SW480 (cell line): ENCODE data around the gene NINL.
"Not testable (repeated sequence)": the region's sequence is repeated elsewhere in the genome, so short reads cannot be mapped to it uniquely, and the experiment has no call there.

ENCODE experiments used
- DNase-seq: peaks from one replicate; pipeline ENCODE4 v3.0.0-alpha.2; 2016; ENCODE audit warnings: low spot score

Gene NINL

DNA sequence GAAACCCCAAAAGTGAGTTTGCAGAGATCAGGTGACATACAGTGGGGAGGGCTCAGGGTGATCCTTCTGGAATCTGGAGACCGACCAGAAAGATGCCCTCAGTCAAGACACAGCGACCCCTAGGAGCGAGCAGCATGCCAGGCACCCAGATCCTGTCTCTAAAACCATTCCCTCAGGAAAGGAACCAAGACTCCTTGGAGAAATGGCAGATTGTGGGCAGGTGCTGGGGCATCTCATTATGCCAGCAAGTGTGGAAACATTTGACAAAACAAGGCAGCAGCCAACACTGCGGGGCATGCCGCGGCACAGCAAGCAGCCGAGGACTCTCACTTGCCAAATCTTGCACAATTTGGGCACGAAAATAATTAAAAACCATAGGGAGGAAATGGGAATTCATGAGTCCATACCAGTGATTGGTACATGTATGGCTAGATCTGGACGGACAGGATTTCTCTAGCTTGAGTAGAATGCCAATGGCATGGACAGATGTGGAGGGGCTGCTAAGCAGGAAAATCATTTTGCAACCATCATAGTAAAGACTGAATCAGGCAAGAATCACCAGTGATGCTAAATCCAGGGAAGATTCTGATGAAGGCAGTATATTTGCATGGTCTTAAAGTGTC lies 101.0 kb downstream of the NINL start:
- no peak for DNase-seq

DNA sequence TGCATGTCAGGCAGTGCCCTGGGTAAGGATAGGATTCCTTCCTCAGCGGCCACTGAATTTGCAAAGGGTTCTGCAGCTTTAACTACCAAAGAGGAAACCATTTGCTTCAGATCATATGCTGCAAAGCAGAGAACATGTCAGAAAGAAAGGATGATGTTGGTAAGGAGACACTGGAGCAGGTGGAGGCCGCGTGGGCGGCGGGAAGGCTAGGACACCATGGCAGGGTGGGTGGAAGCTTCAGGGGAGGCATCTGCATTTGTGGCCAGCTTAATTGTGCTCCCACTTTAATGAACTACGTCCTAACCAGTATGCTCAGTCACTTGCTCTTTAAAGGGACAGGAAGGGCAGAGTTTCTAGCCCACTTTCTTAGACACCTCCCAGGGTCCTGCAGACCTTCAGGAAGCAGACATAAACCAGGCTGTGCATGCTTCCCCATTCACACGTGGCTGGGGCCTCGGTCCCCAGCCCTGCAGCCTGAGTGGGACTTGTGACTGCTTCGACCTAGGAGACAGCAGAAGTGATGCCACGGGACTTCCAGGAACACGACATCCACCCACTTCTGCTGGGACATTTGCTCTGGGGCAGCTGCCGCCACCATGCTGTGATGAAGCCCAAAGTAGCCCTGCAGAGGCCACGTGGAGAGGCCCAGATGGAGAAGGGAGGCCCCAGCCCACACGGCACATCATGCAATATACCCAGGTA lies 101.7 kb downstream of the NINL start:
- no peak for DNase-seq

DNA sequence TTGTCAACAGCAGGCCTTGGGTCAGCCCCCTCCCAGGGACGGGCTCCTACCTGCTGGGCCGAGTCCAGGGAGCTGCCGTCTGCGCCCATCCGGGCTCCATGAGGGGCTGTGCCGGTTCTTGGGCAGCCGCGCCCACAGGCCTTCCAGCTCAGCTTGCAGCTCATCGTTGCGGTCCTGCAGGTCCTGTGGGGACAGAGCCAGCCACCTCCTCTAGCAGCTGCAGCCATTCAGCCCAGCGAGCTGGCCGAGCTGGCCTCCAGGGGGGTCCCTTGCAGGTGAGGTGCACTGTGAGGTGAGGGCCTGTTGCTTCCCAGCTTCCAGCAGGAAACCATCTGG lies 103.4 kb downstream of the NINL start:
- no peak for DNase-seq

DNA sequence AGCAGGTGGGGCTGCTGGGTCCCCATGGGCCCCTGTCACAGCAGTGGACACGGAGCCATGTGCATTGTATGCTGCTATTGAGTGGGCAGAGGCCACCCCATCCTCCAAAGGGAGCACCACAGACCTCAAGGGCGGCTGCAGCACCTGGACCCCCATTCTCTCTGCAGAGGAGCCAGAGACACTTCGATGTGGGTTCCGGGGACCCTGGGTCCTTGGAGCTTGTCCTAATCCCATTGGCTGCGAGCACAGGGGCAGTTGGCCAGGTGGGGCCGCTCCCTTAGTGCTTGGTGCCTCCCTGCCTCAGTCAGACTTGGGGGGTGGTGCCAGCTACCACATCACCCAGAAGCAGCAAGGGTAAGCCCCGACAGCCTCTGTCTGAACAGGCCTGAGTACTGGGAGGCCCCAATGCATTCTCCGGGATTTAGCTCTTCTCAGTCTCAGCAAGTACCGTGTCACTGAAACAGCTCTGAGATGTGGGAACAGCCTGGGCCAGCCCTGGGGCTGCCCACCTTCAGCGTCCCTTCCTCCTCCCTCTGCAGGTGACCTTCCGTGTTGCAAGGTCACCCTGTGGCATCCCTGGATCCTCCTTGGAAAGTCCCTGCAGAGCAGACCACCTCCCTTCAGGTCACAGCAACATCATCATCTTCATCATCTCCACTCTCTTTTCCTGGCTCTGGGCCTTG lies 104.0 kb downstream of the NINL start:
- DNase-seq, result no peak

DNA sequence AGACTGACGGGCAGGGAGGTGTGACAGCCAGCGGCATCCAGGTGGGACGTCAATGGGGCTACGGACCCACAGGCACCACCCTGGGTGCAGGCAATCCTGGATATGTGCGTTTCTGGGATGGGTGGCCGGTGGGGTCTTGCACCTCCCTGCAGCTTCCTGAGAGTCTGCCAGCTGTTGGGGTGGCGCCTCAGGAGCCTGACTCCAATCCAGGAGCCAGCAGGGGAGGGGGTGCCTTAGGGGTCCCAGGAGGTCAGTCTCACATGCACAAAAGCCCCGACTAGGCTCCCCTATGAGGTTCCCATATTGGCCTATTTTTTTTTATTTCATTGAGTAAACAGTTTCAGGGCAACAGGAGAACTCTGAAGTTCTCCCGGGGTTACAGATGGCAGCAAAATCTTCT lies 104.5 kb downstream of the NINL start:
- no peak for DNase-seq

DNA sequence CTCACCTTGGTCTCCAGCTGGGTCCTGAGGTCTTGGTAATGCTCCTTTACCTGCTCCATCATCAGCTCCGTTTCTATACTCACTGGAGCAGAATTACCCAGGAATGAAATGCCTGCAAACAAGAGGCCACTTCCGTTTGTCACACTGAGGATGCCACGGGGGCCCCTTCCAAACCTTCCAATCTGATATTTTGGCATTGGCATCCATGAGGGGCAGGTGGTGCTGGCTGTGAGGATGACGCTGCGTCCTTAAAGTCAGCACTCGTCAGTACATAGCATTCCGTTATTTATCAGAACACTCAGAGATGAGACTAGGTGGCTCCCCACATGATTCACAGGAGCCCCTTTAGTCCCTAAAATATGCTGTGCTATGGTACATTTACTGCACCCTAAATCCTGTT lies 105.2 kb downstream of the NINL start:
- no peak for DNase-seq

DNA sequence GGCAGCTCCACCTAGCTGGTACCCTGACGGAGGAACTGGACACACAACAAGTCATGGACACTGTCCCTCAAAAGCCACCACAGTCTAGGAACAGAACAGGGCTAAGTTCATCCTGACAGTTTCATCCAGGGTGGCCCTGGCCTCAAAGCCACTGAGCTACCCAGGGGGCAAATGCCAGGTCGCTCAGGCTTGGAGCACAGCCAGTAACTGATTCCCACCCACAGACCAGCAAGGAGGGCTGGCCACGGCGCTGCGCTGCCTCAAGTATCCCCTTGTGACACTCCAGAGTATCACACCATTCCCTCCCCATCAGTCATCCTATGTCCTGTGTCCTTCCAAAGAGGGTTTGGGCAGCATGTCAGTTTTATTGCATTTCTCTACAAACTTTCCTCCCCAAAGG lies 105.7 kb downstream of the NINL start:
- DNase-seq, result no peak

DNA sequence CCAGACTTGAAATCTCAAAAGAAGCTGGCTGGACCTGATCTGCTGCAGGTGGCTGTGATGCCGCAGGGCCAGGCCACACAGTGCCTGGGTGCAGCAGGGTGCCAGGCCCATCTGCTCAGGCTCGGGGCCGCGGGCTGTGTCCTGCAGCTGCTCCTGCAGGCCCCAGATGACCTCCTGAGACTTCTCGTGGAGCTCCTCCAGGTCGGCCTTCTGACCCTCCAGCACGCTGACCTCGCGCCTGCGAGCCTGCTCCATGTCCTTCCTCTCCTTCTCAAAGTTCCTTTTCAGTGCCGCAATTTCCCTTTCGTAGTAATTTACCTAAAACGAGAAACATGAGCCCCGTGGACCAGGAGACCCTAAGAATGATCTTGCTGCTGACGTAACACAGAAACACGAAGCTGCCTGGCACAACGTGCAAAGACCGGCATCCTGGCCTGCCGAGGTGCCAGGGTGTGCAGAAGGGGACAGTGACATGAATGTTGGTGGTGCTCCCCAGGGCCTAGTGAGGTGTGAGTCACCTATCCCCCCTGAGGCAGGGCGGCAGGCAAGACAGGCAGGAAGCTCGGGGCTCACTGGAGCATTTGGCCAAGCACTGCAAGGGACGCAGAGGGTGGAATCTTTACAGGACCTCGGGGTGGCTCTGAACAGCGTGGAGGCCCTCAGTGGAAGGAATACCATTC lies 106.3 kb downstream of the NINL start:
- no peak for DNase-seq

DNA sequence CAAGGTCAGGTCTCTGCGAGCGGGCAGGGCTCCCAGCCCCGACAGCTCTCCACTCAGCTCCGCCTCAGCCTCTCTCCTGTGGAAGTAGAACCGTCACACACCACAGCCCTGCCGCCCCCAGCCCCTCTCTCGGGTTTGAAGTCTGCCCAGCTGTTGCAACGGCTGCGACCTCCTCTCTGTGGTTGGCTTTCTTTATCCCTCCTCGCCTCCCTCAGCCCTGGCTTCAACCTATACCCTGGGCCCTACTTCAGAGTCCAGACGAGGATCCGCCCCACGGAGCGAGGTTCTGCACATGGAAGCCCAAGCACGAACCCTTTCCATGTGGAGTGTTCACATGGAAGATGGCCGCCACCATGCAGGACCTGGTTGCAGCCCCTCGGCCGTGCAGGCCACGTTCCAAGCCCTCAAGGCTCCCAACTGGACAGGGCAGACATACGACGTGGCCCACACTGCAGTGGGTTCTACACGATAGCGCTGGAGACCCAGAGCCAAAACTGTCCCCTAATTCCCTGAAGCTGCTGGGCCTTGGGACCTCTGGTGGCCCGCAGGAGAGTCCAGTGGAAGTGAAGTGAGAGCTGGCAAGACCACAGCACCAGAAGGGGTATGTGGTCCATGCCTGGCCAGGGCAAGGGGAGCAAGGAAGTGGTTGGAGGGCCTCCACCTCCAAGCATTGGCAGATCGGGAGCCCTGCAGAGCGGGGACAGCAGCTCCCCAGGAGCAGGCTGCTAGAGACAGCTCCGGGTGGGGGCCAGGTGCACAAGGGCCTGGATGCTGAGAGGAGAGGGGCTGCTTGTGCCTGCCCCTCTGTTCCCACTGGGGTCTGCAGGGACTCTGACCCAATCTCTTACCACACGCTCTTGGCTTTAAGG lies 108.1 kb downstream of the NINL start:
- no peak for DNase-seq

DNA sequence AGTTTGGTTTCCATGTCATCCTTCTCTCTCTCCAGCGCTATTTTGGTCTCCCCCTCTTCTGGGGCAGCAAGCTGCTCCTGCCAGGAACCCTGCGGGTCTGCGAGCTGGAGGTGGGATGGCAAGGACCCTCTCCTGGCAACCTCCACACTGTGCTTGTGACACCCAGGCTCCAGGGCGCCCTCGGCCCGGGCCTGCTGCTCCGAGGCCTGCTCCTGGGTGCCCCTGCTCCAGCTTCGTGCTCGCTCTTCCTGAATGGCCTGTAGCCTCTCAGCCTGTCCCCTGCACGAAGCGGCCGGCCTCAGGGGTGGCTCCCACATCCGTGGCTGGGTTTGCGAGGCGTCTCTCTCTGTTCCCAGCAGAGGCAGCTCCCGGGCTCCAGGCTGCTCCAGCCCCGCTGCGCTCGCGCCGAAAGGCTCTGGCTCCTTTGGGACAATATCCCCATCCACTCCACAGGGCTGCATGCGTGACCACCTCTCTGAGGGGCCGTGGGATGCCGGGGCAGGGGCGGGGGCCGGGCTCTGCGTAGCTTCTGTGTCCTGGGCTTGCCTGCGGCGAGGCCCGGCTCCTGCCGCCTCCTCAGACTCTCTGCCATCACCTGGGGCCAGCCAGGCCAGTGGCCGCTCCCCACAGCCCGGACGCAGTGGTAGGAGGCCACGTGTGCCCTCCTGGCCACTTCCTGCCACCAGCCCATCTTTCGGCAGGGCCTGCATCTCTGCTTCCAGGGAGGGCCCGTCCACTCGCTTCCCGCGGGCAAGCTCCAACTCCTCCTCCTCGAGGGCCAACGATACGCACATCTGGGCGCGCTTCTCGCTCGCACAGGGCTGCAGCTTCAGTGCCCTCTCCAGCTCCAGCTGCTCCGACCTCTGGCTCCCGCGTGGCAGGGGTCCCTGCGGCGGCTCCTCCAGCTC lies 109.0 kb downstream of the NINL start:
- DNase-seq, result no peak

DNA sequence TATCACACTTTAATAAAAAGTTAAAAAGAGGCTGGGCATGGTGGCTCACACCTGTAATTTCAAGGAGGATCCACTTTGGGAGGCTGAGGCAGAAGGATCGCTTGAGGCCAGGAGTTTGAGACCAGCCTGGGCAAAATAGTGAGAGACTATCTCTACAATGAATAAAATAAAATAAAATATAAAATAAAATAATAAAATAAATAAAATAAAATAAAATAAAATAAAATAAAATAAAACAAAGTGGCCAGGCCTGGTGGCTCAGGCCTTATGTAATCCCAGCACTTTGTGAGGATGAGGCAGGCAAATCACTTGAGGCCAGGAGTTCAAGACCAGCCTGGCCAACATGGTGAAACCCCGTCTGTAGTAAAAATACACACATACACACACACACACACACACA lies 112.0 kb downstream of the NINL start:
- not testable (repeated sequence) for DNase-seq

DNA sequence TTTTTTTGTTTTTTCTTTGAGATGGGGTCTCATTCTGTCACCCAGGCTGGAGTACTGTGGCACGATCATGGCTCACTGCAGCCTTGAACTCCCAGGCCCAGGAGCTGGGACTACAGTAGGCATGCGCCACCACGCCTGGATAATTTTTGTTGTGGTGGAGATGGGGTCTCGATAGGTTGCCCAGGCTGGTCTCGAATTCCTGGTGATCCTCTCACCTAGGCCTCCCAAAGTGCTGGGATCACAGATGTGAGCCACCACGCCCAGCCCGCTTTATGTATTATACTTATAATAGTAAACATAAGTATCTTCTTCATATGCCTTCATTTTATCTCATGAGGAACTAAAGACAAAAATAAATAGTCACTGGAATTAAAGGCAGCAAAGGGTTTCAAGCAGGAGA lies 114.3 kb downstream of the NINL start:
- no peak for DNase-seq

DNA sequence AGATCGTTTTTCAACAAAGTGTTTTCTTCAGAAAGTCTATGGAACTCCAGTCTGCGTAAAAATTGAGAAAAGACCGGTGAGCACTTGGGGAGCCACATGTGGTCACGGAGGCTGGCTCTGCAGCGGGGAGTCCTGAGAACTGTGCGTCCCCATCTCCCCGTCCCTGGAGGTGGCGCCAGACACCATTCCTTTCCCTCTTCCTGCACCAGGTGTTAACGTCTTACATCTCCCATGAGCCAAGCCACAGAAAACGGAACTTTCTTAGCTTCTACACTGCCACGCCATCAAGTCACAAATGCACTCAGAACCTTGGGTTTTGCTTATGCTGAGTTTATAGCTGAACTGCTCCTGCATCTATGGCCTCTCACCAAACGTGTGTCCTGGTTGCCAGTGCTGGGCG lies 115.3 kb downstream of the NINL start:
- peak; percentile 25 for DNase-seq

DNA sequence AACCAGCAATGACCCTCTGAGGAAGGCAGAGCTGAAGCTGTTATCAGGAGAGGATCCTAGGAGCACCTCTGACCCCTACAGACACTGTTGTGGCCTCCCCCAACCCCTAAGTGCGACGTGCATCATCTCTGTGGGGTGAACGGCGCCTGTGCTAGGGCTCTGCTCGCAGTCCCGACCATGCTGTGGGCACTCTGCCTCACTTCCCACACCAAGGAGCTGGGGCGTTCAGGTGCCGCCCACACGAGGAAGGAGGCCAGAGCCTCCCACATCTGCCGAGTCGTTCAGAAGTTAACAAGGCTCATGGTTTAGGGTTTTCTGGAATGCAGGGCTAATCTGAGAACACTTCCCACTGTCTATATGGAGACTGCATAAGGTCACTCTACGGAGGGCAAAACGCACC lies 115.8 kb downstream of the NINL start:
- no peak for DNase-seq

DNA sequence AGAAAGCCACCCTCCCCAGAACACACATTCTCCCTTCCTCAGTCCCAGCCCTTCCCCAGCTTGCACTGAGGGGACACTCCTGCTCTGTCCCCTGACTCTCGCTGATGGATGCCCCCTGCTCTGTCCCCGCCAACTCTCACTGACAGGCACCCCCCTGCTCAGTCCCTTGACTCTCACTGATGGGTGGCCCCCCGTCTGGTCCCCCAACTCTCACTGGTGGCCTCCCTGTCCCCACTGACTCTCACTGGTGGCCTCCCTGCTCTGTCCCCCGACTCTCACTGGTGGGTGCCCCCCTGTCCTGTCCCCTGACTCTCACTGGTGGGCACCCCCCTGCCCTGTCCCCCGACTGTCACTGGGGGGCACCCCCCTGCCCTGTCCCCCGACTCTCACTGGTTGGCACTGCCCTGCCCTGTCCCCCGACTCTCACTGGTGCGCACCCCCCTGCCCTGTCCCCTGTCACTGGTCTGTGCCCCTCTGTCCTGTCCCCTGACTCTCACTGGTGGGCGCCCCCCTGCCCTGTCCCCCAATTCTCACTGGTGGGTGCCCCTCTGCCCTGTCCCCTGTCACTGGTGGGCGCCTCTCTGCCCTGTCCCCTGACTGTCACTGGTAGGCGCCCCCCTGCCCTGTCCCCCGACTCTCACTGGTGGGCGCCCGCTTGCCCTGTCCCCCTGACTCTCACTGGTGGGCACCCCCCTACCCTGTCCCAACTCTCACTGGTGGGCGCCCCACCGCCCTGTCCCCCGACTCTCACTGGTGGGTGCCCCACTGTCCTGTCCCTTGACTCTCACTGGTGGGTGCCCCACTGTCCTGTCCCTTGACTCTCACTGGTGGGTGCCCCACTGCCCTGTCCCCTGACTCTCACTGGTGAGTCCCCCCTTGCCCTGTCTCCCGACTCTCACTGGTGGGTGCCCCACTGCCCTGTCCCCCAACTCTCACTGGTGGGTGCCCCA lies 116.9 kb downstream of the NINL start:
- no peak for DNase-seq

DNA sequence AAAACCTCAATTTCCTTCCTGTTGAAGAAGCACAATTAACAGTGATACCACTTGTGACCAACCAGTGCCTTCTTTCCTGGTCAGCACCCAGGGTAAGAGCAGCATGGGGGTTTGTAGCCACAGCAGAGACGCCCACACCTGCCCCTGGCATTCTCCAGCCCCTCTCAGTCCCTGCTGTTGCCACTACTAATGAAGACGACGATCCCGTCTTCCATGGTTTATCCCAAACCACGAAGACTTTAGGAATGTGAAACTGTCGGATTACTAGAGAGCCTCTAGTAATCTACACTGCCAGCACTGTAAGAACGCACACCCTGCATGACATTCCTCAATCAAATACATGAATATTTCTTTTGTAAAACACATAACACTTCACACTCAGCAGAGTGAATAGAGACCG lies 117.9 kb downstream of the NINL start:
- DNase-seq, result no peak

DNA sequence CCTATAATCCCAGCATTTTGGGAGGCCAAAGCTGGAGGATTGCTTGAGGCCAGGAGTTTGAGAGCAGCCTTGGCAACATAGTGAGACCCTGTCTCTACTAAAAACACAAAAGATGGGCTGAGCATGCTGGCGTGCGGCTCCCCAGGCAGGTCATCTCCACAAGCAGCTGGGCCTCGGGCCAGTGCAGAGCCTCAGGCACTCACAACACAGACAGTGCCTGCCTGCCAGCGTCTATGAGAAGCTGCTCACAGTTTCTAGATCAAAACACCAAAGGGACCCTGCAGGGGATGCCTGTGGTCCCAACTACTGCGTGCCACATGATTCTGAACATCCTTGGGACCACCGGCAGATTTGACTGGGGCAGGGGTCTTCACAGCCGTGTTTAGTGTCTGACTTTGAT lies 118.5 kb downstream of the NINL start:
- DNase-seq, result no peak

DNA sequence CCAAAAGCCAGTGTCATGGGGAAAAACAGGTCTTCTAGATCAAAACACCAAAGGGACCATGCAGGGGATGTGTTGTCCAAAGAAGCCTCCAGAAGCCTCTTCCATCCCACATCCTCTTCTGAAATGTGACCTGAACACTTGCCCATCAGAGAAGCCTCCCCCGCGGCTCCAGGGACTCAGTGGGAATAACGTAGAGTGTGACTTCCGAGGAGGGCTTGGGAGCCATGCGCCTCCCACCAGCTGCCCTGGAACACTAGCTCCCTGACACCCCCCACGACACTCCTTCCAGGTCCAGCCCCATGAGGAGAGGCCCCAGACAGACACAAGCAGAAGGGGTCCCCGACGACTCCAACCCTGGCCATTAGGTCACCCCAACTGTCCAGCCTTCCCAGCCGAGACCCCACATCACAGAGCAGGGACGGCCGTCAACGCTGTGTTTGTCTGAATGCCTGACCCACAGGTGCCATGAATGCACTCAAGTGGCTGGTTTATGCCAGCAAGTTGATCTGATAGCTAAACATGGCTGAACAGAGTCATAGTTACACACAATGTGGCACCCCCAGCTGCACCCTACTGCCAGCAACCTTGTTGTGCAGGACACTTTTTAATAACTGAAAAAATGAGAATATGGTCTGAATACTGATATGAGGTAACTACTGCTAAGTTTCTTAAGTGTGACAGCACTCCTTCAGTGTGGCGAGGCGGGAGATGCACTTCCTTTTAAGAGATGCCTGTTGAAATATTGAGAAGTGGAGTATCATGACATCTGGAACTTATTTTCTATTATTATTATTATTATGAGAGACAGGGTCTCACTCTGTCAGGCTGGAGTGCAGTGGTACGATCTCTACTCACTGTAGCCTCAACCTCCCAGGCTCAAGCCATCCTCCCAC lies 119.8 kb downstream of the NINL start:
- no peak for DNase-seq
